ENCODE results near the gene BNIP2. TPM values are rescaled to one million over a fixed set of nuclear protein-coding genes. Genes with fewer than 3 reads are reported as not detected.

The BNIP2 gene
- total RNA-seq, 4 donors from 2014 or later: 124 to 171 (median 160) TPM

GRCh38 chr15:59721411-59721810 is 32.3 kb upstream of the BNIP2 start:
- no peak for TF ChIP-seq CTCF (IDR thresholded peaks at IDR 0.05; ENCODE audit: low read depth)

GRCh38 chr15:59713177-59713576 is 24.1 kb upstream of the BNIP2 start:
- no peak for TF ChIP-seq CTCF (IDR thresholded peaks at IDR 0.05; ENCODE audit: low read depth)

- TF ChIP-seq CTCF (IDR thresholded peaks at IDR 0.05; ENCODE audit: low read depth): no peak
Measured at GRCh38 chr15:59711451-59712243, 22.5 kb upstream of the BNIP2 start.

GRCh38 chr15:59707619-59708018 is 18.5 kb upstream of the BNIP2 start:
- no peak for TF ChIP-seq CTCF (IDR thresholded peaks at IDR 0.05; ENCODE audit: low read depth)

GRCh38 chr15:59703979-59704796 is 15.1 kb upstream of the BNIP2 start:
- TF ChIP-seq CTCF (IDR thresholded peaks at IDR 0.05; ENCODE audit: low read depth): no peak

GRCh38 chr15:59702351-59702750 is 13.2 kb upstream of the BNIP2 start:
- TF ChIP-seq CTCF (IDR thresholded peaks at IDR 0.05; ENCODE audit: low read depth): no peak

- TF ChIP-seq CTCF (IDR thresholded peaks at IDR 0.05; ENCODE audit: low read depth): no peak
Measured at GRCh38 chr15:59701880-59702279, 12.8 kb upstream of the BNIP2 start.
